COR-L47 (cell line): ENCODE data around the gene CNPY2.
"Not testable (repeated sequence)": the region's sequence is repeated elsewhere in the genome, so short reads cannot be mapped to it uniquely, and the experiment has no call there.

Experiments
- DNase-seq: peaks from one replicate; lab custom pipeline; 2025; lab: John Stamatoyannopoulos, UW

CNPY2 gene

GRCh38 chr12:56333679-56334489 is 18.1 kb upstream of the CNPY2 start, which contains the start of gene PAN2:
Gene PAN2, minus strand, starts transcription at chr12:56334000. Its CDS starts 906 bp downstream, at chr12:56333094.
- DNase-seq, result peak; percentile 99

- DNase-seq, result no peak
These were observed 17.4 kb upstream of the CNPY2 start for GRCh38 chr12:56333197-56333678.

- no peak for DNase-seq
These were observed 16.9 kb upstream of the CNPY2 start for GRCh38 chr12:56332512-56333196.

- no peak for DNase-seq
These were observed 15.2 kb upstream of the CNPY2 start for GRCh38 chr12:56330936-56331490.

- DNase-seq, result no peak
These were observed 10.7 kb upstream of the CNPY2 start for GRCh38 chr12:56326533-56326932.

- DNase-seq, result no peak
These were observed 10.3 kb upstream of the CNPY2 start for GRCh38 chr12:56326126-56326525.

GRCh38 chr12:56324206-56324605 is 8.4 kb upstream of the CNPY2 start:
- no peak for DNase-seq

GRCh38 chr12:56321610-56322009 is 5.8 kb upstream of the CNPY2 start:
- not testable (repeated sequence) for DNase-seq

- DNase-seq, result no peak
These were observed 5.2 kb upstream of the CNPY2 start for GRCh38 chr12:56321027-56321426.

GRCh38 chr12:56317675-56318074 is 1.9 kb upstream of the CNPY2 start:
- no peak for DNase-seq

GRCh38 chr12:56315249-56315621 is 553 bp downstream of the CNPY2 start:
- no peak for DNase-seq

GRCh38 chr12:56311003-56311402 is 4.8 kb downstream of the CNPY2 start:
- no peak for DNase-seq

GRCh38 chr12:56308714-56309113 is 7.1 kb downstream of the CNPY2 start:
- no peak for DNase-seq

GRCh38 chr12:56307221-56307965 is 8.4 kb downstream of the CNPY2 start:
- no peak for DNase-seq

GRCh38 chr12:56304872-56305590 is 10.8 kb downstream of the CNPY2 start:
- no peak for DNase-seq

- no peak for DNase-seq
These were observed 11.5 kb downstream of the CNPY2 start for GRCh38 chr12:56304276-56304675.

- DNase-seq, result peak; percentile 35
These were observed 14.9 kb downstream of the CNPY2 start for GRCh38 chr12:56300644-56301464.

GRCh38 chr12:56299853-56300643 is 15.7 kb downstream of the CNPY2 start, which contains the start of gene CS:
Gene CS, minus strand, starts transcription at chr12:56300330. Its CDS starts 129 bp downstream, at chr12:56300201.
- peak; percentile 99 for DNase-seq

- no peak for DNase-seq
These were observed 16.4 kb downstream of the CNPY2 start for GRCh38 chr12:56299308-56299852.
